Activated naive CD4-positive, alpha-beta T cell treated with anti-CD3 and anti-CD28 coated beads for 36 hours (primary cell): ENCODE data around the gene RGS3. TPM values are rescaled to one million over a fixed set of nuclear protein-coding genes. Genes with fewer than 3 reads are reported as not detected.

Source experiments
- CTCF ChIA-PET: fragments of 350-600 bp; sonication (Branson Sonifier 250); formaldehyde crosslinking; loops from one replicate; lab custom pipeline; 2021; ENCODE audit warnings: antibody characterized with exemption; lab: Charles Lee
- DNase-seq: peaks from one replicate; pipeline ENCODE4 v3.0.0-alpha.2; 2020
- H3K27ac Mint-ChIP-seq: one replicate; pipeline ENCODE4 v1.8.0; 2021; ENCODE audit warnings: mild to moderate bottlenecking, mixed read lengths
- H3K27me3 Mint-ChIP-seq: one replicate; pipeline ENCODE4 v1.8.0; 2021; ENCODE audit warnings: low read depth, mixed read lengths
- H3K36me3 Mint-ChIP-seq: one replicate; pipeline ENCODE4 v1.8.0; 2021; ENCODE audit warnings: low read depth, mixed read lengths
- H3K4me1 Mint-ChIP-seq: one replicate; pipeline ENCODE4 v1.8.0; 2021; ENCODE audit warnings: low read depth, mixed read lengths
- H3K4me3 Mint-ChIP-seq: one replicate; pipeline ENCODE4 v1.8.0; 2021; ENCODE audit warnings: mild to moderate bottlenecking, moderate library complexity, mixed read lengths
- H3K9me3 Mint-ChIP-seq: one replicate; pipeline ENCODE4 v1.8.0; 2021; ENCODE audit warnings: mixed read lengths
- intact Hi-C: fragments of 100-400 bp; cut with micrococcal nuclease; formaldehyde crosslinking; loops from one replicate; pipeline ENCODE4 v1.15.1; 2023
- total RNA-seq, 2 experiments: library from RNA; stranded (reverse); gene quantifications; one replicate each; pipeline ENCODE4 v1.2.3, GENCODE V29; 2021

RGS3 gene
- total RNA-seq, 2 experiments from 2014 or later = 11.9 to 12.6 TPM

GRCh38 chr9:113468716-113469448 lies 5.4 kb downstream of the RGS3 start:
- no peak for DNase-seq
- Mint-ChIP-seq H3K27me3 (no peaks in the 10 kb centered on the region), H3K9me3 (no peaks in the 10 kb centered on the region), H3K36me3 (no peaks in the 10 kb centered on the region), H3K4me1 (peaks cover 2% of the 10 kb centered on the region), H3K27ac (no peak overlapping the region), H3K4me3 (no peak overlapping the region)
- intact Hi-C loops = no loop called here
- CTCF ChIA-PET = interaction anchor here (0.8 kb wide), 1 partner anchor 186 kb away, joined by 4 read pairs; no protein-coding TSS in a partner anchor

DNA sequence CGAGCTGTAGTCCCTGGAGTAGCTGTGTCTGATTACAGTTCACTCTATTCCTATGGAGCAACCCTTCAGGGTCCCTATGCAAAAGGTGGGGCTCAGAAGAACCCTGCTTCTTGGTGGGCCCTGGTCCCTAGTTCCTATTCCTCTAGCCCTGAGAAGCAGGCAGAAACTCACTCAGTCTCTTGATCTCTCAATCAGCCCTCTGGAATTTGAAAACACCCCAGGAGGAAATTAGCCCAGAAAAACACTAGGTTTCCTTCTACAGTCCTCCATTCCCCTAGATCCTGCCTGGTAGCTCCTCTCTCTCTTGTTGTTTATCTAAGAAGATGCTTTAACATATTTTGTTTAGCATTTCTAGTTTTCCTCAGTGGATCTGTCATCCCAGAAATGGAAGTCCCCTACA lies 7.6 kb downstream of the RGS3 start:
- Mint-ChIP-seq H3K27ac (no peak overlapping the region), H3K4me1 (no peaks in the 10 kb centered on the region), H3K27me3 (no peaks in the 10 kb centered on the region), H3K4me3 (no peak overlapping the region), H3K36me3 (no peaks in the 10 kb centered on the region), H3K9me3 (no peaks in the 10 kb centered on the region)
- no peak for DNase-seq
- intact Hi-C loops = no loop called here
- CTCF ChIA-PET = interaction anchor here (0.7 to 0.9 kb wide), 2 partner anchors 19 to 98 kb away, joined by 3 read pairs; no protein-coding TSS in a partner anchor

GRCh38 chr9:113471566-113471965 lies 8.0 kb downstream of the RGS3 start:
- Mint-ChIP-seq H3K4me1 (no peaks in the 10 kb centered on the region), H3K4me3 (no peak overlapping the region), H3K27me3 (no peaks in the 10 kb centered on the region), H3K9me3 (no peaks in the 10 kb centered on the region), H3K36me3 (no peaks in the 10 kb centered on the region), H3K27ac (no peak overlapping the region)
- intact Hi-C loops = no loop called here
- CTCF ChIA-PET = interaction anchor here (0.7 to 0.9 kb wide), 2 partner anchors 18 to 98 kb away, joined by 3 read pairs; no protein-coding TSS in a partner anchor
- DNase-seq = no peak

GRCh38 chr9:113472199-113472598 lies 8.7 kb downstream of the RGS3 start:
- Mint-ChIP-seq H3K4me3 (no peak overlapping the region), H3K27me3 (no peaks in the 10 kb centered on the region), H3K4me1 (no peaks in the 10 kb centered on the region), H3K9me3 (no peaks in the 10 kb centered on the region), H3K36me3 (no peaks in the 10 kb centered on the region), H3K27ac (no peak overlapping the region)
- CTCF ChIA-PET = no interaction called here
- DNase-seq = no peak
- intact Hi-C loops = no loop called here

- Mint-ChIP-seq H3K27ac (no peak overlapping the region), H3K27me3 (no peaks in the 10 kb centered on the region), H3K9me3 (no peaks in the 10 kb centered on the region), H3K4me1 (peaks cover 7% of the 10 kb centered on the region), H3K4me3 (no peak overlapping the region), H3K36me3 (no peaks in the 10 kb centered on the region)
- DNase-seq = no peak
- CTCF ChIA-PET = interaction anchor here (1.1 kb wide), 1 partner anchor 117 kb away, joined by 4 read pairs; no protein-coding TSS in a partner anchor
- intact Hi-C loops = no loop called here
Observed at GRCh38 chr9:113474360-113475028, 11.0 kb downstream of the RGS3 start.

DNA sequence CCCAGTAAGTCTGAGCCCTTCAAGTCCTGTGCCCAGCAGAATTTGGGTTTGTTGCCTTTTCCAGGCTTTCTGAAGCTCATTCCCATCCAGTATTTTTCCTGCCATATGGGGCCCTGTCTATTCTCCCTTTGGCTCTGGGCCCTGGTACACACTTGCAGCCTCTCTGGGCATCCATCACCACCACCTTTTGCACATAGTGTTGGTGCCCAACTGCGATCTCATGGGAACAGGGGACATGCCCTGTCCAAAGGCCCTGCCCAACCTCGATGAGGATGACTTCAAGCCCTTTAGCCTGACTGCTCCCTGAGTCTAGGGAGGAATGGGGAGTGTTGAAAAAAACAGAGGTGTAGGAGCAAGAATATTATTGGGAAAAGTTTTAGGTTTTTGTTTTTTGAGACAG lies 11.5 kb downstream of the RGS3 start:
- intact Hi-C loops = no loop called here
- no peaks in the 10 kb centered on the region for H3K36me3 Mint-ChIP-seq
- CTCF ChIA-PET = no interaction called here
- no peak for DNase-seq
- H3K9me3 Mint-ChIP-seq = no peaks in the 10 kb centered on the region
- no peaks in the 10 kb centered on the region for H3K27me3 Mint-ChIP-seq
- no peak overlapping the region for H3K27ac Mint-ChIP-seq
- no peak overlapping the region for H3K4me3 Mint-ChIP-seq
- H3K4me1 Mint-ChIP-seq = peaks cover 10% of the 10 kb centered on the region

- CTCF ChIA-PET = no interaction called here
- H3K4me1 Mint-ChIP-seq = peaks cover 10% of the 10 kb centered on the region
- no peak for DNase-seq
- no peaks in the 10 kb centered on the region for H3K27me3 Mint-ChIP-seq
- no peaks in the 10 kb centered on the region for H3K36me3 Mint-ChIP-seq
- intact Hi-C loops = no loop called here
- H3K9me3 Mint-ChIP-seq = no peaks in the 10 kb centered on the region
- H3K4me3 Mint-ChIP-seq = no peak overlapping the region
- no peak overlapping the region for H3K27ac Mint-ChIP-seq
Observed at GRCh38 chr9:113475992-113476391, 12.5 kb downstream of the RGS3 start.

- no peaks in the 10 kb centered on the region for H3K27me3 Mint-ChIP-seq
- CTCF ChIA-PET = no interaction called here
- intact Hi-C loops = no loop called here
- H3K4me1 Mint-ChIP-seq = peaks cover 10% of the 10 kb centered on the region
- no peak for DNase-seq
- H3K9me3 Mint-ChIP-seq = no peaks in the 10 kb centered on the region
- no peaks in the 10 kb centered on the region for H3K36me3 Mint-ChIP-seq
- H3K4me3 Mint-ChIP-seq = no peak overlapping the region
- no peak overlapping the region for H3K27ac Mint-ChIP-seq
Observed at GRCh38 chr9:113476511-113476916, 13.0 kb downstream of the RGS3 start.

DNA sequence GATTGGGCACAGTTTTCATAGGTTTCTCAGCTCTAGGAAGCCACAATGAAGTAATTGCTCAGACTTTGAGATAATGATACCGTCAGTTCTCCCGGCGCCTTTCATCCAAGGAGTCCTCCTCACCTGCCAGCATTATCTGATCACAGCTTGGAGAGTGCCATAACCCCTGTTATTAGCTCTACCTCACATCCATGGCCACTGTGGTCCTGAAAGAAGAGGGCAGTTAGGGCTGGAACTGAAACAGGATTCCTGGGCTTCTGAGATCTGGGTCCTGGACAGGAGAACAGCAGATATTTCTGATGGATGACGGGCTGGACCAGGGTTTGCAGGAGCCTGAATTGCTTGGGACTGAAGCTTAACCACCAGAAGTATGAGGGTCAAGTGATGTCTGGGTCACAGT lies 13.5 kb downstream of the RGS3 start:
- no peak overlapping the region for H3K27ac Mint-ChIP-seq
- no peaks in the 10 kb centered on the region for H3K9me3 Mint-ChIP-seq
- intact Hi-C loops = no loop called here
- no peak for DNase-seq
- CTCF ChIA-PET = interaction anchor here (0.6 kb wide), 1 partner anchor 457 kb away, joined by 3 read pairs; no protein-coding TSS in a partner anchor
- H3K4me1 Mint-ChIP-seq = peaks cover 10% of the 10 kb centered on the region
- H3K4me3 Mint-ChIP-seq = no peak overlapping the region
- no peaks in the 10 kb centered on the region for H3K27me3 Mint-ChIP-seq
- H3K36me3 Mint-ChIP-seq = no peaks in the 10 kb centered on the region

DNA sequence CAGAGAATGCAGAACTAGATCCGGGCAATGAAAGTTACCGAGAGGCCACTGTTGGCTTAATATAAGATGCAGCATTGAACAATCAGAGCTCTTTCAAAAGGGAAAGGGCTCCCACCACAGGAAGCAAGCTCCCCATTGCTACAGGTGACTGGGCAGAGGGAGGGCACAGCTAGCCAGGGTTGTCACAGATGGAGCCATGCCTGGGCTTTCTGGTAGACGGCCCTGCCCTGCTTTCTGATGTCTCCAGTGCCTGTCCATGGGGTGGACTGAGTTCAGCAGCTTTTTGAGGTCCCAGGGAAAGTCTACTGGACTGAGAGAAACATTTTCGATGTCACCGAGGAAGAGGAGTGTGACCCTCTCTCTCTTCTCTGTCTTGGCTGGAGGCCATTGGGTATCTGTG lies 14.1 kb downstream of the RGS3 start:
- no peak overlapping the region for H3K27ac Mint-ChIP-seq
- CTCF ChIA-PET = interaction anchor here (0.6 kb wide), 1 partner anchor 457 kb away, joined by 3 read pairs; no protein-coding TSS in a partner anchor
- intact Hi-C loops = no loop called here
- H3K4me3 Mint-ChIP-seq = no peak overlapping the region
- H3K36me3 Mint-ChIP-seq = no peaks in the 10 kb centered on the region
- no peaks in the 10 kb centered on the region for H3K27me3 Mint-ChIP-seq
- no peak for DNase-seq
- peaks cover 10% of the 10 kb centered on the region for H3K4me1 Mint-ChIP-seq
- no peaks in the 10 kb centered on the region for H3K9me3 Mint-ChIP-seq

DNA sequence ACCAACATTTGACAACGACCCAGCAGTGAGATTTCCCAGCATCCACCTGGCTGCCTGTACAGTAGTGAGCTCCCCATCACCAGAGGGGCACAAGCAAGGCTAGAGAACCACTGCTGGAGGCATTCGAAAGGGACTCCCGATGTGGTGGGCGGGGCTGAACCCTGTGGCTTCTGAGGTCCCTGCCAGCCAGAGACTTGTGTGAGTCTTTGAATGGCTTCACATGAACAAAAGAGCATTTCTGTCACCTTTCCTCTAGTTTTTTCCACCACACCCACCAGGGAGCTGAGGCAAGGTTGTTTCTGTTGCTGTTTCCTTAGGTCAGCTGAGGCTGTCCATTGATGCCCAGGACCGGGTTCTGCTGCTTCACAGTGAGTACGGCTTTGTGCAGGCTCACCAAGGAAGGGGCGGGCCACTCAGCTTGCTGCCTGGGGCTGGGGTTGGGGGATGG lies 15.7 kb downstream of the RGS3 start:
- H3K4me1 Mint-ChIP-seq = peaks cover 10% of the 10 kb centered on the region
- no peak overlapping the region for H3K4me3 Mint-ChIP-seq
- H3K9me3 Mint-ChIP-seq = no peaks in the 10 kb centered on the region
- H3K27me3 Mint-ChIP-seq = no peaks in the 10 kb centered on the region
- no peak overlapping the region for H3K27ac Mint-ChIP-seq
- CTCF ChIA-PET = no interaction called here
- DNase-seq = peak; percentile 11
- intact Hi-C loops = no loop called here
- no peaks in the 10 kb centered on the region for H3K36me3 Mint-ChIP-seq

- H3K4me3 Mint-ChIP-seq = no peak overlapping the region
- no peaks in the 10 kb centered on the region for H3K27me3 Mint-ChIP-seq
- H3K9me3 Mint-ChIP-seq = no peaks in the 10 kb centered on the region
- peaks cover 10% of the 10 kb centered on the region for H3K4me1 Mint-ChIP-seq
- H3K36me3 Mint-ChIP-seq = no peaks in the 10 kb centered on the region
- no peak for DNase-seq
- no peak overlapping the region for H3K27ac Mint-ChIP-seq
- CTCF ChIA-PET = no interaction called here
- intact Hi-C loops = no loop called here
Observed at GRCh38 chr9:113480612-113481011, 17.1 kb downstream of the RGS3 start.
